Measurements from ENCODE around the gene CHRNA9.
A peak's percentile ranks its signal among the peaks of the same experiment; 100 is the strongest.

The CHRNA9 gene

DNA sequence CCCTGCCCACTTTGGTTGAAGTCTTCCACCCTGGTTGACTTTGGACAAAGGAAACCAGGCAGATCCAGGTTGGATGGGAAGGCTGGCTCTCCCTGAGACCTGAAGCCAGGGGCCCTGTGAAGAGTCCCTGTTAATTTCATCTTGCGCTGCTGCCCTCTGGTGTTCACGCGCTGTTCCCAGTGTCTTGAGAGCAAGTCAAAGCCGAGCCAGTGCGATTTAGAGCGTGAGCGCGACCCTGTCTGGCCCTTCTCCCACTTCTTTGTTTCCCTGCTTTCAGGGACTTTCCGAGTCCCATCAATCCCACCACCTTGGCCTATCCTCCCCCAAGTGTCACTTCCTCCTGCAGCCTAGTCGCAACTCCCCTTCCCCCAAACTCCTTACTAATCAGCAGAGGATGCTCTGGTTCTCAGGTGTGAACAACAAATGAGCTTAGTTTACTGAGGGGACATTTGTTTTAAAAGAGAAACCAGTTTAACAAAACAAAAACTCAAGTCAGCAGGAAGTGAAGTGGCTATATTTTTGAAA lies 25.8 kb upstream of the CHRNA9 start:
- peak; percentile 89 for DNase-seq

DNA sequence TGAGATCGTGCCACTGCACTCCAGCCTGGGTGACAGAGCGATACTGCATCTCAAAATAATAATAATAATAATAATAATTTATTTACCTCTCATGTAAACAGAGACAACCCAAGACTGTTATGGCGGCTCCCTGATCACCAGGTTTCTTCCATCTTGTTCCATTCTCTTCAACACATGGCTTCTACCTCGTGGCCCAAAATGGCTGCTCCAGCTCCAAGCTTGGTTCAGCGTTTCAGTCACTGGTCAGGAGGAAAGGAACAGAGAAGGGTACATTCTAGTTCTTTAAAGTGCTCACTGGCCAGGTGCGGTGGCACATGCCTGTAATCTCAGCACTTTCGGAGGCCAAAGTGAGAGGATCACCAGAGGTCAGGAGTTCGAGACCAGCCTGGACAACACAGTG lies 24.9 kb upstream of the CHRNA9 start:
- DNase-seq: no peak

DNA sequence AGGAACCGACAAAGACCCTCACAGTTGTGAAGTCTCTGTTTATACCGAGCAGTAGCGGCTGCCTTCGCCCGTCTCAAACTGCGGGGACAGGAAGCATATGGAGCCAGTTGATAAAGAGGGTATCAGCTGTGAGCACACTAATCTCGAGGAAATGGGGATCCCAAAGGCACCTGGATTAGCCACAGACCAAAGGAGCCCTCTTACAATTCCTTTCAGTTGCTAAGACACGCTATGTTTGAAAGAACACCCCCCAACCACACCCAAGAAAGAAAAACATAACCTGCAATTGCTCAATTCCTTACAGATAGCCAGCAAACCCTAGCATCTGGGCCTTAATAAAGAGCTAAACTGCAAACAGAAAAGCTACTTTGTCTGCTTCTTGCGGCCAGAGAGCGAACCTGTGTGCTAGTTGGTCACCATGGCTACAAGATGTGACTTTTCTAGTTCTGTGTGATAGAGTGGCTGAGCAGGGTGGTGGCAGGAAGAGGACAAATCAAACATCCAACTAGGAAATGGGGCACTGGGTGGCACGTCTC lies 23.3 kb upstream of the CHRNA9 start:
- no peak for DNase-seq

DNA sequence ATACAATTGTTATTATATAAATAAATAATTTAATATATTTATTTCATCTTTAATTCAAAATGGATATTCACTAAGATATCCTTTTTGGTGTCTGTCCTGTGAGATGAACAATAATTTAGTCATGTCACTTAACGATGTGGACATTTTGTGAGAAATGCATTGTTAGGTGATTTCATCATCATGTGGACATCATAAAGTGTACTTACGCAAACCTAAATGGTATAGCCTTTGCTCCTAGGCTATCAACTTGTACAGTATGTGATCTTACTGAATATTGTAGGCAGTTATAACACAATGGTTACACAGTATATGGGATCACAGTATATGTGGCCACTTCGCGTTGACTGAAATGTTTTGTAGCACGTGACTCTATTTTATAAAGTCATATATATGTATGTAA lies 20.2 kb upstream of the CHRNA9 start:
- no peak for DNase-seq

DNA sequence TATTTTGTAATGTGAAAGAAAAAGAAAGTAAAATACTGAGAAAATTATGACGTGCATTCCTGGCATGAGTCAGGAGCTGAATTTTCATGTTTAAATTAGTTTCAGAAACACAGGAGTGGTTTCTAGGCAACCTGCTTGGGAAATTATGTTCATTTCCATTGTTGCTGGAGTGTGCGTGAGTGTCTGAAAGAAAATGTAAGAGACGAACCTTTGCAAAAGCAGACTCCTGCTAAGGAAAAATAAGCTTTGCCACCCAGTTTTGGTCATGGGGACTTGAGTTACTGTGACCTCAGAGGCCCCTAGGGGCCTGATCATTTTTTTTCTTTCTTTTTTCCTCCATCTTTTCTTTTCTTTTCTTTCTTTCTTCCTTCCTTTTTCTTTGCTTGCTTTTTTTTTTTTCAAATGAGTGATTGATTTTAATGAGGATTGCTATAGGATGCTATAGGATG lies 18.8 kb upstream of the CHRNA9 start:
- no peak for DNase-seq

DNA sequence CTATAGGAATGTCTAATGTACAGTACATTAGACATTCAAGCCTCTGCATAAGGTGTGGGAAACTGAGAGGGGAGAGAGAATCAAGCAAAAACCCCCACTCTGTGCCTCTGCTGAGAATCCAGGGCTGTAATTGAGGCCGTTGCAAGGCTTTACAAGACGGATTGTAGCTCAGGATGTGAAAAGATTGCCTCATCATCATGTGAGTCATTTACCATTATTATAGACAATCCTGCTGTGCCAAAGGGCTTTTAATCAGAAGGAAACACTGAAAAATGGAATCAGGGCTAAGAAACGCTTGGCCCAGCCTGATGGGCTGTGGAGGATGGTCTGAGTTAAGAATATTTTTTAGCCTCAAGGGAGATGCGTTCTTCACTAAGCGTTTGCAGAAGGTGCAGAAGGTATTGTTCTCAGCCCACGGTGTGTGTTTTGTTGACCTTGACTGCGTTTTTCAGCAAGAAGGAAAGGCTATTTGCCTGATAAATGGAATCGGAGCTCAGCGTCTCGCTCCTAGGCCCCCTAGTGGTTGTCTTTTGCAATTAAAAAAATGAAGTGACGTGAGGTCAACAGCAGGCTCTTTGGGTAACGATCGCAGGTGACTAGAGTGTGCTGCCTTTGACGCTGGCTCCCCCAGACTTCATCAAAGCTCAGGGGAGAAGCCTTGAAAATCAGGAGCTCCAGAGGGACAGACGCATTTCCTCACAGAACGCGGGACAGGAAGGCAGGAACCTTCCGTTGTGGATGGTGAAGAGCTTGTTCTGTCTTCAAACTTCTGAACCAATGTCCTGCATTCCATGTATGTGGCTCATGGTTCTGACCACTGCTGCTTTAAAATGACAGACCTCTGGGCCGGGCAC lies 18.1 kb upstream of the CHRNA9 start:
- DNase-seq: peak; percentile 57

DNA sequence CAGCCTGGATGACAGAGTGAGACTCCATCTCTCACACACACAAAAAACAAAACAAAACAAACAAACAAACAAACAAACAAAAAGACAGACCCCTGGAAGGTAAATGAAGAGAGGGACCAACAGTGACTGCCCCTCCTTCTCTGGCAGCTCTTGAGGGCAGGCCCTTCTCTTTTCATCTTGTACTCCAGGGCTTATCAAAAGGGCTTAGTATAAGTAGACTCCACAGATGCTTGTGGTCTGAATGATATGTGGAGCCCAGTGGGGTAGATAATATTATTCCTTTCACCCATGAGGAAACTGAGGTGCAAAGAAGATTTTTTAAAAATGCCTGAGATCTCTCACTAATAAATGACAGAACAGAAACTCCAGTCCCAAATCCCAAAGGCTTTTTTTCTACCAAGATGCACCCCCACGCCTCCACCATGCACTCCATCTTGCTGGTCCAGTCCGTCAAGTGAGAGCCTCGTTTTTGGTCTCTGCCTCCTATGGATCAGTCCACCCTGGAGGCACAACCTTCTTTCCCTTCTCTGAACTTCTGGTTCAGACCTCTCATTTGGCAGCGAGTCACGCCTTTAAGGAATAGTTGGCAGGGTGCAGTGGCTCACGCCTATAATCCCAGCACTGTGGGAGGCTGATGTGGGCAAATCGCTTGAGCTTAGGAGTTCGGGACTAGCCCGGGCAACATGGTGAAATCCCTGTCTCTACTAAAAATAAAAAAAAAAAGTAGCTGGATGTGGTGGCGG lies 17.0 kb upstream of the CHRNA9 start:
- DNase-seq: no peak

DNA sequence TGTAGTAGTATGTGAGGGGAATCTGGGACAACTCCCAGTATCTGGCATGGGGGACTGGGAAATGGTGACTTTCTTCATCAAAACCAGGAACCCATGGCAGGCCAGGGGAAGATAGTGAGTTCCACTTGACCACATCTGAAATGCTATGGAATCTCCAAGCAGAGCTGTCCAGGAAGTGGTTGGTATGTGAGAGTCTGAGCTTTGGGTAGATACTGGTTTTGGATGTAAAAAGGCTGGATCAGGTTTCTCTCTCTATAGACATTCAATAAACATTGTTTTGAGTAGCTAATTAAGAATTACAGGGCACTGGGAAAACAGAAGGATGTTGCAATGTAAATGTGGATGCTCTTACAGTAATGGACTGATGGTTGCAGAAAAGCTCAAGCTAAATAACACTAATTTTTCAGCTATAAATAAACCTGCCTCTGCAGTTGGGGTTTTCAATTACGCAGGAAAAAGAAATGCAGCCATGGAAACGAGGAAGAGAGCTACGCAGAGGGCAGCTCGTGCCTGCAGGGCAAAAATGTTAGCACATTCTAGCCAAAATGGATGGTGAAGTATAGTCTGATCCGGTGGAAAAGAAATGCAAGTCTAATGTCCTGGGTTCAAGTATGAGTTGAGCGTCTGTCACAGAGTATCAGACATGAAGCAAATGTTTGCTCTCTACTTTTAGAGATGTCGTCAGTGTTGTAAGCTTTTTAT lies 13.4 kb upstream of the CHRNA9 start:
- no peak for DNase-seq

DNA sequence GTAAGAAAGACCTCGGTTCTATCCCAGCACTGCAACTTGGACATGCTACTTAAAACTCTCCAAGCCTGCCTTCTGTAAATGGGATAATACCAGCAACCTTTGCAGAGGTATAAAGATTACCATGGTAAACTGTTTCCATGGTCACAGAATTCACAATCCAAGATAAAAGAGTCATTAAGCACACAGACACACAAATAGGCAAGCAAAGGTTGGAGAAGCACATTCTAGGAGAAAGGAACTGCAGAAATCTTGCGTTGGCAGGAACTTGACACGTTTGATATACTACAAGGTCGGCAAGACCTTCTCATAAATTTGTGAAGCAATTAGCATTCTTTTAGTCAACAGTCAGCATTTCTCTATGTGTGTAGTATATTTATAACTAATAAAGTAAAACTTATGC lies 12.3 kb upstream of the CHRNA9 start:
- no peak for DNase-seq

DNA sequence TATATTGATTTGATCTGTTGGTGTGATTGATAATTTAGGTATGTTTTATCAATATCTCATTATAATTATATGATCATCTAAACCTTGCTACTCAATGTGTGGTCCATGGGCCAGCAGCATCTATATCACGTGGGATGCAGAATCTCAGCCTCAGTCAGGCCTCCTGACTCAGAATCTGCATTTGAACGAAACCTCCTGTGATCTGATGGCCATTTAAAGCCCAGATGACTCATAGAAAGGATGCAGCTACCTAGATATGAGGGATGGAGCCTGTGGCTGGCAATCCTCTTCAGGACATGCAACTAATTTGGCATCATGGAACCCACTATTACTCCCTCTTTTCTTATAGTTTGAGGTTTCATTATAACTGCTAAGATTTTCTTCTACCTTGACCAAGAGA lies 11.3 kb upstream of the CHRNA9 start:
- no peak for DNase-seq

DNA sequence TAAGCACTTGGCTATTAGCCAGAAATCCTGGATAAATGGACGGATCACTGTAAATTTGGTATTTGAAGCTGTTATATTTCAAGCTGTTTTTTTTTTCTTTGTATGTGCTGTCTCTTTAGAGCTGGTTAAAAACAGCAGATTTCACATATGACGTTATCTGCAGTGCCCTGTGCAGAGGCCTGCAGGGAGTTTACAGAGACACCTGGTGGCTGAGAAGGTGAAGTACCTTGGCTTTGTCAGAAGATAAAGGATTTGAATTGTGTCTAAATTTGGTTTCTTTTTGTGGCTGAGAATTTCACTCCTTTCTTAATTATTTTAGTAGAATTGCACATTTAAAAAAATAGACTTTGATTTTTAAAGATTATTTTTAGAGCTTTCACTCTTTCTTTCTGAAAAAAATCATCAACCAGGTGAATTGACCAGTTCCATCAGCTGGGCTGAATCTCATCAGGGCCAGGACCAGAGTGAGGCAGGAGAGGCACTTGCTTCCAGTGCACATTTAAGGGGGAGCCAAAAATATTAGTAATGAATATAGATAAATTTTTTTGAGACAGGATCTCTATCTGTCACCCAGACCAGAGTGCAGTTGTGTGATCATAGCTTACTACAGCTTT lies 9.6 kb upstream of the CHRNA9 start:
- DNase-seq: no peak

DNA sequence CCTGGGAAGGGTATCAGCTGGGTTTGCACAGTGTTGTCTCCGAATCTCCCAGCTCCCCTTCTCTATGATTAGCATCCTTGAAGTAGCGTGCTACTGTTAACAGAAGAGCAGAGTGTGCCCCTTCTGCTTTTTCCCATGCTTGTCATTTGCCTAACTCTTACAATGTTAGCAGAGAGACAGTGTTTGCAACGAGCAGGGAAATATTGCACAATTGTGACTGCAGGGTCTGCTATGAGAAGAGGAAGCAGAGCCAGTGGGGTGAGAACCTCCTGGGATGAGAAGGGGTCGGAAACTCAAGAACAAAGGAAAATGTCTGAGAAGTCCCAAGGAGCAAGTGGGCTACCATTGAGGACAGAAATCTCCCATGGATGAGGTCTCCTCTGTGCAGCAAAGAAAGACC lies 7.8 kb upstream of the CHRNA9 start:
- no peak for DNase-seq

DNA sequence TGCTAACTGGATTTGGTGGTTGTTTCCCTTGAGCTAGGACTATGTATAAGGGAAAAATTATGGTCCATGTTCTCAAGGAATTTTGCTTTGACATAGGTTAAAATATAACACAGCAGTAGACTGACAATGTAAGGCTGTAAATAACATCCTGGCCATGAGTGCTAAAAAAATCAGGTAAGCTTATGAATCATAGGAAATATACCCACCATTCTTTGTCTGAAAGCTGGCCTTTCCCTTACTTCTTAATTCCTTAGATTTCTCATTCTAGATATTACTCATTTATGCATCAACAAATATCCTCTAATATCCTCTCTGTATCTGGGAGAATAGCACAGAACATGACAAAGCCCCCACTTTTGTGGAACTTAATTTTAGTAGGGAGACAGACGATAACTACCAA lies 6.8 kb upstream of the CHRNA9 start:
- DNase-seq: no peak

DNA sequence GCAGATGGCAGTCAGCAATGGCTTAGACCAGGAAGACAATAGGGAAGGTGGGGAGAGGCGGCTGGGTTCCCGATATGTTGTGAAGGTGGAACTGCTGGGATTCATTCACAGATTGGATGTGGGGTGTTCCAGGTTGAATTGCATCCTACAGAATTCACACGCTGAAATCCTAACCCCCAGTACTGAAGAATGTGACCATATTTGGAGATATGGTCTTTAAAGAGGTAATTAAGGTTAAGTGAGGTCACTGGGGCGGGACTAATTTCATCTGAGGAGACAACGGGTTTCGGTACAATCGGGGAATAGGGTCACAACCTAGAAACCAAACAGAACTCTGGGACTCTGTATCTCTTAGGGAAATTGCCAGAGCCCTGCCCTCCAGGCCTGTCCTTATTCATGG lies 5.3 kb upstream of the CHRNA9 start:
- DNase-seq: no peak

DNA sequence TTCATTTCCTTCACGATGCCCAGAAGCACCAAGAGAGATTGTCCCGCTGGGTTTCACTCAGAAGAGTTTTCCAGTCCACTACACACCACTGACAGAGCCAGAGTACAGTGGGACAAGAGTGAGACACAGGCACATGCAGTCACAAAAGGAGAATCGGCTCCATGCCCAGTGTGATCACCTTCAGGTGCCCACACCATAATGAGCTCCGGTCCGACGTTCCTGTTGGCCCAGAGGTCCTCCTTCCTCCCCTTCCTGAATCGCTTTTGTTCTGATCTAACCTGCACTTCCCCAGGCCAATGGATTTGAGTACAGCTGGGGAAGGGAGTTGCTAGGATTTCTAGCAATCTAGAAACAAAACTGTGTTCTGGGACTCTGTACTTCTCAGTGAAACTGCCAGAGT lies 4.6 kb upstream of the CHRNA9 start:
- DNase-seq: no peak

DNA sequence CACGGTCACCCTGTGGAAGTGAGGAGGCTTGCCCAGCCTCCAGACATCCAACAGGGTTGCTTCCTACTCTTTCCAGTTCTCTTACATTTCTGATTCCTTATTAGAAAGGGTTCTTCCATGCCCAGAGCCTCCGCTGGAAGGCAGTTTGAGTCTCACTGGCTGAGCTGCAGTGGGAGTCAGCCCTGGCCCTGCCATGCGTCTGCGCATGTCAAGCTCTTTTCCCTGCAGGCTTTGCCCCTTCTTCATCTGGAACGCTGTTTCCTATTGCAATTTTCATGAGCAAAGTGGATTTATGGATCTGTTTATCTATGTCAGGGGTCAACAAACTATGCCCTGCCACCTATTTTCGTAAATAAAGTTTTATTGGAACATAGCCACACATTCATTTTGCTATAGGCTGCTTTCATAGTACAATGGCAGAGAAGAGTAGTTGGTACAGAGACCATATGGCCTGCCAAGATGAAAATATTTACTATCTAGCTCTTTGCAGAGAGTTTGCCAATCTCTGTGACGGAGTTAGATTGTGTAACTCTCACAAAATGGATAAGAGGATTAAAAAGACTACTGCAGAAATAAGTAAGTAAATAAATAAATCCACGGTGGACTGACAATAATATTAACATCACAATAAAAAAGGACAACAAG lies 3.9 kb upstream of the CHRNA9 start:
- DNase-seq: no peak

DNA sequence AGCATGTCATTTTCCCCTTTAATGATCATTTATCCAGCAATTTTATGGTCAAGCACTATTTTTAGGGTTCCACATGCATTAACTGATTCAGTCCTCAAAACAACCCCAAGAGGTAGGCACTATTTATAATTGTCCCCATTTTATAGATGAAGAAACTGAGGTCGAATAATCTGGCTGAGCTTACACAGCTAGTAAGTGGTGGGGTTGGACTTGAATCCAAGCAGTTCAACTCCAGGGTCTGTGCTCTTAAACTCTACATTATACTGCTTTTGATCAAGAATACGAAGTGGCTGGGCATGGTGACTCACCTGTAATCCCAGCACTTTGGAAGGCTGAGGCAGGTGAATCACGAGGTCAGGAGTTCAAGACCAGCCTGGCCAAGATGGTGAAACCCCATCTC lies 3.2 kb upstream of the CHRNA9 start:
- no peak for DNase-seq

DNA sequence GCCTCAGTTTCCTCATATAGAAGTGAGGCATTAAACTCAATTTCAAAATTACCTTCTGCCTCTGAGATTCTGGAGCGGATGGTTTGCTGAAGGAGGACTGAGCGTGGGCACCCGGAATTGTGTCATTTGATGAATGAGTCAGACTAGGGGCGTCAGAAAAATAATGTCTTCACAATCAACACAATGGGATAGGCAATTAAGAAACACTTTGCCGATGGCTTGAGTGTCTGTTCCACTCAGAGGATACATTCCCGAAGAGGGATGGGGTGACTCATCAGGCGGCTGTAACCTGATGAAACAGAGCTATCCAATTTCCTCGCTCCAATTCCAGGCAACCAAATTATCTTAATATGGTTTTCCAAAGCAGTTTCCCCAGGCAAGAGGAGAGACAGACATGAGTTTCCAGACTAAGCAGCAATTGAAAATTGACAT lies 1.2 kb upstream of the CHRNA9 start:
- no peak for DNase-seq

DNA sequence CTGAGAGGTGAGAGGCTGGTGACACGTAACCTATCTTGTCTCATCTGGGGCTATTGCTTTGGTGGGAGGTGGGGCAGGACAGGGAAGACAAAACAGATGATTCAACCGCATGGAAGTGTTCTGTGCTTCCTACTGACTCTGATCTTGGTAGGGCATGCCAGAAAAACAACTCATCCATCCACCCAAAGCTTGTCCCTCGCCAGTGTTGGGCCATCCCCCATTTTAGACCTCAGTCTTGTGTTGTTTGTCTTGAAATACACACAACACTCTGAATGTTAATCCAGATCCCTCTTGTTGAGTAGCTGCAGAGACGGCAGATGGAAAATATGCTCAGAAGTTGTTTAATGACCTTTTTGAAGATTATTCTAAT lies 377 bp downstream of the CHRNA9 start:
- DNase-seq: no peak

DNA sequence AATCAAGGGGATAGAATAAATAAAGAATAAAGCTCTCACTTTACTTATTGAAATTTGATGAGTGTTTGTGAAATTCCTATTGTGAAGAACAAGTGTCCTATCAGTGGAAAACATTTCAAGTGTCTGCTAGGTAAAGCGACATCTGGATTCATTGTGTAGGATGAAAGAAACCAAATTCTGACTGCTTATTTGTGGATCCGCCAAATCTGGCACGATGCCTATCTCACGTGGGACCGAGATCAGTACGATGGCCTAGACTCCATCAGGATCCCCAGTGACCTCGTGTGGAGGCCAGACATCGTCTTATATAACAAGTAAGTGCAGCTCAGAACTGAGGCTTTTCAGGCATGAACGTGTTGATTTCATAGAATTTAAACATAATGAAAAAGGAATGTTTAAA lies 1.9 kb downstream of the CHRNA9 start:
- DNase-seq: no peak

DNA sequence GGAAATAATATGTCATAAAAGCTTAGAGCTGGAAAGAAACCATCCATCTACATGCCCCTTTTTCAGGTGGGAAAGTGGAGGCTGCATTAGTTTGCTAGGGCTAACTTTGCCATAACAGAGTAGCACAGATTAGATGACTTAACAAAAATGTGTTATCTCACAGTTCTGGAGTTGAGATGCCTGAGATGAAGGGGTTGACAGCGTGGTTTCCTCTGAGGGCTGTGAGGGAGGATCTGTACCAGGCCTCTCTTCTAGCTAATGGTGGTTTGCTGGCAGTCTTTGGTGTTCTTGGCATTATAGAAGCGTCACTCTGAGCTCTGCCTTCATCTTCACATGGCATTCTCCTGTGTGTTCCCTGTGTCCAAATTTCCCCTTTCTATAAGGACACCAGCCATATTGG lies 2.4 kb downstream of the CHRNA9 start:
- no peak for DNase-seq

DNA sequence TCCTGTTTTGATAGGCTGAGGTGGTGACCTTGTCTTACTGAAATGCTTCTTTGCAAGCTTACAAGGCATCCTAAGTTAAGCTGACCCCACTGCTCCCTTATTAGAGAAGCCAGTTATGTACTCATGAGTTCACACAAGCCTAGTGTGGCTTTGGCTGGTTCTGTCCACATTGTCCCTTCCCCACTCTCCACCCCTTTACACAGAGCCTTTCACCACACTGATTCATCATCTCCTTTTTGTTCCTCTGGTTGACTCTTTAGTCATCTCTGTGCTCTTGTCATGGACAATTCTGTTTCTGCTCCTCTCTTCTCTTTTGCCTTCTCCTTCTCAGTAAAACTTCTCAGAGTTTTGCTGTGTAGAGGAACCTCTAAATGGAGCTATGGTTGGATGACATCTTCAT lies 4.9 kb downstream of the CHRNA9 start:
- no peak for DNase-seq

All from activated CD4-positive, CD25-positive, alpha-beta regulatory T cell treated with anti-CD3 and anti-CD28 coated beads, Interleukin-2, amount 50 U/mL, for 72 hours (primary cell).